Esophagus squamous epithelium (tissue), 5 donors: ENCODE data around the gene CARMIL1. TPM values are rescaled to one million over a fixed set of nuclear protein-coding genes. Genes with fewer than 3 reads are reported as not detected.

Source experiments
- DNase-seq: peaks from one replicate; lab custom pipeline; 2025; lab: John Stamatoyannopoulos, UW
- H3K27ac ChIP-seq, 4 donors: fragments of 200-600 bp; sonication (generic); one replicate each; pipeline ENCODE4 v1.5.1; 2016 to 2019; ENCODE audit warnings: mild to moderate bottlenecking in 1 of 4
- H3K27me3 ChIP-seq, 4 donors: fragments of 200-600 bp; sonication (generic); 1 replicate in 3 of 4; 2 replicates in 1 of 4; pipeline versions ENCODE4 v1.5.1 to v1.6.0; 2017 to 2021; ENCODE audit warnings: antibody characterized with exemption in 1 of 4
- H3K36me3 ChIP-seq, 3 donors: fragments of 200-600 bp; sonication (generic); one replicate each; pipeline ENCODE4 v1.5.1; 2016 to 2019
- H3K4me1 ChIP-seq, 3 donors: fragments of 200-600 bp; sonication (generic); one replicate each; pipeline ENCODE4 v1.5.1; 2017 to 2019
- H3K4me3 ChIP-seq, 4 donors: fragments of 200-600 bp; sonication (generic); 1 replicate in 3 of 4; 2 replicates in 1 of 4; pipeline ENCODE4 v1.5.1; 2016 to 2019; ENCODE audit warnings: mild to moderate bottlenecking in 2 of 4, moderate library complexity in 1 of 4
- H3K9me3 ChIP-seq, 3 donors: fragments of 200-600 bp; sonication (generic); one replicate each; pipeline ENCODE4 v1.5.1; 2016 to 2019
- POLR2A ChIP-seq, 4 donors: fragments of 450-650 bp; IDR thresholded peaks; one replicate each; pipeline ENCODE4 v1.6.1; 2017; ENCODE audit warnings: antibody characterized with exemption in 4 of 4, mild to moderate bottlenecking in 4 of 4, moderate library complexity in 3 of 4
- WGBS, 2 donors: methylation state at CpG; one replicate each; pipeline ENCODE4 v1.1.5; 2018; 5-methylcytosine and 5-hydroxymethylcytosine counted together
- intact Hi-C: fragments of 100-400 bp; cut with DNase I; formaldehyde crosslinking; loops from one replicate; pipeline ENCODE4 v1.15.0; 2022
- total RNA-seq, 4 donors: library from RNA; depleted of rRNA; stranded (reverse); fragments of >200 nt; gene quantifications; one replicate each; pipeline ENCODE4 v1.1.0, GENCODE V29; 2016
- TF ChIP-seq, protein P1 (sequence below), 6 experiments: fragments of 450-650 bp in 4 of 6; fragments of 200-600 bp in 2 of 6; sonication (generic) in 2 of 6; IDR thresholded peaks; one replicate each; pipeline ENCODE4 v1.5.1; 2016 to 2019; ENCODE audit warnings: antibody characterized with exemption in 6 of 6, mild to moderate bottlenecking in 4 of 6, moderate library complexity in 4 of 6
- donor health status: DM: yes; HTN: yes; CAD: no.

Gene CARMIL1
- total RNA-seq, 4 donors from 2014 or later = 7.2 to 19.7 (median 18.3) TPM

DNA sequence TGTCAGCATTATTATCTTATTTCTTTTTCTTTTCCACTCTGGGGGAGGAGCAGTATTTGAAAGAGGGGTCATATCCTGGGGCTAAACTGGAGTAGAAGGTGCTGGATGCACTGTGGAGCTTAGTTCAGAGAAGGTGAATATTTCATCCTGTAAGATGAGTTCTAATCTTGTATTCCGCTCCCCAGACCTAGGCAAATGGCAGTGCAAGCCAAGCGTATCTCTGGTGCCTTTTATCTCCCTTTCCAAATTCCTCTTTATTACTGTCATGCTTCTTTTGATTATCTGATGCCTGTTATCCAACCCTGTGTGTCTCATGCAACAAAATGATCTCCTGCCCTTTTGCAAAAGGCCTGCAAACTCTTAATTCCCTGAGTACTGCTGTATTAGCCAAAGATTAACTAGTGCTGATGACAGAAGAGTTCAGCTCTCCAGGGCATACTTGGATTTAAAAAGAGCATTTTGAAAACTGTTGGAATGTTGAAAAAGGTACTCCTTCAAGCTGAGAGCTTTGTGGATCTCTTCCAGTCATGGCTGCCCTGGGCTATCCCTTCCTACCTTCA is 138.0 kb downstream of the CARMIL1 start:
- no peak overlapping the region for H3K27ac ChIP-seq

DNA sequence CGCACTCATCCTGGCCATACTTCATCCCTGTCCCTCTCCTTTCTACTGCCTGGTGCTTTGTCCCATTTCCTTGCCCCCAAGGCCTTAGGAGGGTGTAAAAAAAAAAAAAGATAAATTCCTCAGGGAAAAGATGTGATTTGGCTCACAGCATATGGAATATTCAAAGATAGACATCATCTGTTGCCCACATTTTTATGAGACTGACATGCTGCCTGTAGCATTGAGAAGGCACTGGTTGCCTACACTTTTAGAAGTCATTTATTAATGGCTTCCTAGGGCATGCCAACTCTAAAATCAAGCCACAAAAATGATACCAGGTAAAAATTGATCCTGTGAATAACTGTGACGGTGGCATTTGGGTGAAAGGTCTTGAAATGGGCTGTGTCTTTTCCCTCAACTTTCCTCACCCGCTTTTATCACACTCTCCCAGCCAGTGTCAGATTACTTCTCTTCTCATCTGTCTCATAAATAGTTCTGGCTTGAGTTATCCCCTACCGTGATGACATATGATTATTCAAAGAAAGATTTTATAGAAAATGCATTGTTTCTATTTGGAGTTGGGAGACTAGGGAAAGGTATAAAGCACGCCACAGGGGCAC is 139.4 kb downstream of the CARMIL1 start:
- Histone ChIP-seq H3K27me3 (no peaks in the 10 kb centered on the region), H3K4me1 (peaks cover 0 to 29% (median 7%) of the 10 kb centered on the region in 3 donors), H3K27ac (no peak overlapping the region), H3K36me3 (no peaks in the 10 kb centered on the region), H3K9me3 (no peaks in the 10 kb centered on the region), H3K4me3 (no peak overlapping the region)
- WGBS, 2 donors = 83 to 87% methylated on average over 5 of the region's 5 CpGs
- DNase-seq = no peak
- intact Hi-C loops = no loop called here
- TF ChIP-seq, protein P1, sequence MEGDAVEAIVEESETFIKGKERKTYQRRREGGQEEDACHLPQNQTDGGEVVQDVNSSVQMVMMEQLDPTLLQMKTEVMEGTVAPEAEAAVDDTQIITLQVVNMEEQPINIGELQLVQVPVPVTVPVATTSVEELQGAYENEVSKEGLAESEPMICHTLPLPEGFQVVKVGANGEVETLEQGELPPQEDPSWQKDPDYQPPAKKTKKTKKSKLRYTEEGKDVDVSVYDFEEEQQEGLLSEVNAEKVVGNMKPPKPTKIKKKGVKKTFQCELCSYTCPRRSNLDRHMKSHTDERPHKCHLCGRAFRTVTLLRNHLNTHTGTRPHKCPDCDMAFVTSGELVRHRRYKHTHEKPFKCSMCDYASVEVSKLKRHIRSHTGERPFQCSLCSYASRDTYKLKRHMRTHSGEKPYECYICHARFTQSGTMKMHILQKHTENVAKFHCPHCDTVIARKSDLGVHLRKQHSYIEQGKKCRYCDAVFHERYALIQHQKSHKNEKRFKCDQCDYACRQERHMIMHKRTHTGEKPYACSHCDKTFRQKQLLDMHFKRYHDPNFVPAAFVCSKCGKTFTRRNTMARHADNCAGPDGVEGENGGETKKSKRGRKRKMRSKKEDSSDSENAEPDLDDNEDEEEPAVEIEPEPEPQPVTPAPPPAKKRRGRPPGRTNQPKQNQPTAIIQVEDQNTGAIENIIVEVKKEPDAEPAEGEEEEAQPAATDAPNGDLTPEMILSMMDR (IDR thresholded peaks at IDR 0.05) = no peak
- TF ChIP-seq POLR2A (IDR thresholded peaks at IDR 0.05) = no peak

More for the DNA sequence above, 138.0 kb downstream of the CARMIL1 start:
- WGBS, 2 donors = 82 to 87% methylated on average over 2 of the region's 2 CpGs
- peaks cover 0 to 41% (median 13%) of the 10 kb centered on the region in 3 donors for H3K4me1 ChIP-seq
- no peaks in the 10 kb centered on the region for H3K9me3 ChIP-seq
- H3K4me3 ChIP-seq = no peak overlapping the region
- DNase-seq = no peak
- H3K36me3 ChIP-seq = no peaks in the 10 kb centered on the region
- intact Hi-C loops = no loop called here
- H3K27me3 ChIP-seq = no peaks in the 10 kb centered on the region
- TF ChIP-seq, protein P1 (IDR thresholded peaks at IDR 0.05) = no peak
- no peak for TF ChIP-seq POLR2A (IDR thresholded peaks at IDR 0.05)

DNA sequence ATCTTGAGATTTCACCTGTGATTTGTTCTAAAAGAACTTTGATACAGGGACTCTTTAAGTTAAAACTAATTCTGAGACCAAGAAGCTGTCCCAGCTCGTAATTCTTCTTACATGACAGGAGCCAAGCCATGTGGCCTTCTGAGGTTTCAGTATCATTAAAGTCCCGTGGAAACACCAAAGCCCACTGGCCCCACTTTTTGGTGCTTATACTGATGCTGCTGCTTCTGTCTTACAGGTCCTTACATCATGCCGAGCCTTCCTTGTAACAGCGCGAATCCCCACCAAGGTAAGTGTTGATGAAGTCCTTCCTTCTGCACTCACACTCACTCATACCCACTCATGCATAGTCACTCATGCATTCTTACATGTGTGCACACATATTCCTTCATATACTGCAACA is 140.7 kb downstream of the CARMIL1 start:
- Histone ChIP-seq H3K36me3 (no peaks in the 10 kb centered on the region), H3K9me3 (no peaks in the 10 kb centered on the region), H3K27me3 (no peaks in the 10 kb centered on the region), H3K4me1 (peaks cover 0 to 16% (median 4%) of the 10 kb centered on the region in 3 donors), H3K27ac (no peak overlapping the region), H3K4me3 (no peak overlapping the region)
- DNase-seq = no peak
- intact Hi-C loops = no loop called here
- WGBS, 2 donors = 91 to 94% methylated on average over 5 of the region's 5 CpGs
- TF ChIP-seq, protein P1 (IDR thresholded peaks at IDR 0.05) = no peak
- TF ChIP-seq POLR2A (IDR thresholded peaks at IDR 0.05) = no peak

DNA sequence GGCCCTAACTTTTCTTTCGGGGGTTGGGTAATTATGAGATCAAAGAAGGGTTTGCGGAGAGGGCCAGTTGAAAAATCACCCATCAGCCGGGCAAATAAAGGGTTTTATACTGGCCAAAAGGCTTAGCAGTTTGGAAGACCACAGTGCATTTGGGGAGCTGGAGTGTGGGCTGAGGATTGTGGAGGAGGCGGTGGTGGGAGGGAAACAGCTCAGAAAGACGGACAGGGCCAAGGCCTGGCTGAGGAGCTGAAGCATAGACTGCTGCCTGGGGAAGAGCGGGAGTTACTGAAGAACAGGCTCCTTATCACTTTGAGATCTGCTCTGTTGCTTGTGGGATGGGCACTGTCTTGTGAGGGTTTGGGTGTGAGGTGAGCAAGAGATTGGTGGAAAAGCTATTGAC is 144.2 kb downstream of the CARMIL1 start:
- WGBS, 2 donors = 74 to 85% methylated on average over 6 of the region's 6 CpGs
- TF ChIP-seq, protein P1 (IDR thresholded peaks at IDR 0.05) = no peak
- no peak for TF ChIP-seq POLR2A (IDR thresholded peaks at IDR 0.05)
- Histone ChIP-seq H3K4me1 (no peaks in the 10 kb centered on the region), H3K27ac (no peak overlapping the region), H3K27me3 (no peaks in the 10 kb centered on the region), H3K4me3 (no peak overlapping the region), H3K36me3 (no peaks in the 10 kb centered on the region), H3K9me3 (no peaks in the 10 kb centered on the region)
- DNase-seq = no peak
- intact Hi-C loops = no loop called here

DNA sequence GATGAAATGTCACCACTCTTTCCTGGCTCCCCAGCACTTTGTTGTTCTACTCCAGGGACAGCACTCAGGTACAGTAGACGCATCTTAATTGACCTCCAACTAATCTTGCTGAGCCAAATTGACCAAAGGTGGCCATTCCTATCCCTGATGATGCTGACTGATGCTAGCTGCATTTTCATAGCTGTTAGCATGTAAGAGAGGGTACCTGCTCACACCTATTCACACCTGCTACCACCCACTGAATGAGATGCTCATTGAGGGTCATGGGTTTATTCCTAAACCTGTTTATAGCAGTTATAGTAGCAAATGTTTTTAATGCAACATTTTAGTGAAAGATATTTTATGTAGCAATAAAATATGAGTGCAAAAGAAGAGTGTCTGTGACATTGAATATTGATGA is 145.1 kb downstream of the CARMIL1 start:
- no peaks in the 10 kb centered on the region for H3K27me3 ChIP-seq
- DNase-seq = no peak
- WGBS, 2 donors = 92 to 100% methylated on average over 1 of the region's 1 CpG
- no peak for TF ChIP-seq POLR2A (IDR thresholded peaks at IDR 0.05)
- TF ChIP-seq, protein P1 (IDR thresholded peaks at IDR 0.05) = no peak
- intact Hi-C loops = no loop called here
- no peak overlapping the region for H3K27ac ChIP-seq
- H3K9me3 ChIP-seq = no peaks in the 10 kb centered on the region
- no peak overlapping the region for H3K4me3 ChIP-seq
- no peaks in the 10 kb centered on the region for H3K36me3 ChIP-seq
- no peaks in the 10 kb centered on the region for H3K4me1 ChIP-seq
